Right renal cortex interstitium (tissue), 3 donors: Measurements from ENCODE around the gene SYT14. TPM values are rescaled to one million over a fixed set of nuclear protein-coding genes. Genes with fewer than 3 reads are reported as not detected.
"Not testable (repeated sequence)": the region's sequence is repeated elsewhere in the genome, so short reads cannot be mapped to it uniquely, and the experiment has no call there.

ENCODE experiments used
- DNase-seq, 3 donors: peaks; one replicate each; pipeline ENCODE4 v3.0.0-alpha.2; 2013; ENCODE audit warnings: low read depth in 3 of 3, low spot score in 2 of 3
- polyA plus RNA-seq, 3 donors: library from polyadenylated mRNA; unstranded; fragments of 120-200 nt; gene quantifications; one replicate each; pipeline ENCODE4 v1.2.1, GENCODE V29; 2013; ENCODE audit not compliant: insufficient read length in 3 of 3

Gene SYT14
- polyA plus RNA-seq, 3 donors, result 0.20 to 0.33 (median 0.25) TPM

- DNase-seq, result no peak
Observed at GRCh38 chr1:210195635-210196160, 257.7 kb downstream of the SYT14 start.

GRCh38 chr1:210196266-210196665 lies 258.2 kb downstream of the SYT14 start:
- not testable (repeated sequence) for DNase-seq

- DNase-seq, result no peak
Observed at GRCh38 chr1:210198840-210199239, 260.8 kb downstream of the SYT14 start.

GRCh38 chr1:210200124-210200736 lies 262.2 kb downstream of the SYT14 start:
- DNase-seq, result no peak

GRCh38 chr1:210201681-210202080 lies 263.7 kb downstream of the SYT14 start:
- DNase-seq, result no peak

GRCh38 chr1:210207597-210208450 lies 269.8 kb downstream of the SYT14 start:
- no peak for DNase-seq

GRCh38 chr1:210213335-210213734 lies 275.3 kb downstream of the SYT14 start:
- no peak for DNase-seq

- DNase-seq, result no peak
Observed at GRCh38 chr1:210214573-210215409, 276.8 kb downstream of the SYT14 start.

GRCh38 chr1:210217482-210217881 lies 279.5 kb downstream of the SYT14 start:
- DNase-seq, result no peak

- DNase-seq, result no peak
Observed at GRCh38 chr1:210218047-210218446, 280.0 kb downstream of the SYT14 start.

Other genes starting within 250 kb of the SYT14 start
- under 1 TPM; 0.29 to 0.39 (median 0.33) TPM for gene HSD11B1, start 233.4 kb upstream of the SYT14 start, polyA plus RNA-seq
- gene TRAF3IP3, start 182.2 kb upstream of the SYT14 start, polyA plus RNA-seq, result 1 to 10 TPM; 1.6 to 2.0 (median 1.9) TPM
- gene C1orf74, start 153.7 kb upstream of the SYT14 start, polyA plus RNA-seq, result 1 to 10 TPM; 3.6 to 4.3 (median 4.1) TPM
- gene IRF6, start 132.1 kb upstream of the SYT14 start, polyA plus RNA-seq, result 10 to 100 TPM; 17.3 to 20.7 (median 19.4) TPM
- 10 to 100 TPM in 2 of 3 donors, 1 to 10 TPM in 1; 9.9 to 11.1 (median 11.0) TPM for gene UTP25, start 110.2 kb upstream of the SYT14 start, polyA plus RNA-seq